ENCODE measurements around the gene FAM193B. TPM values are rescaled to one million over a fixed set of nuclear protein-coding genes. Genes with fewer than 3 reads are reported as not detected.

The FAM193B gene
- total RNA-seq, 1 experiment from 2014 or later = 58.5 TPM

GRCh38 chr5:177496070-177496726, 58.2 kb downstream of the FAM193B start:
- no peaks in the 10 kb centered on the region for H3K9me3 ChIP-seq (ENCODE audit: control insufficient read depth, insufficient read depth, low read depth, low read length)
- peak overlapping the region; percentile 70 for H3K27ac ChIP-seq (ENCODE audit: low read length)
- POLR2A ChIA-PET = no interaction called here
- TF ChIP-seq POLR2AphosphoS5 (IDR thresholded peaks at IDR 0.05; ENCODE audit: low read depth, low read length) (no peak), REST (IDR thresholded peaks at IDR 0.05; ENCODE audit: insufficient read depth in 1 of 2, low read depth in 2 of 2, low read length in 1 of 2) (no peak), CTCF (IDR thresholded peaks at IDR 0.05) (peak; percentile 64), TCF7L2 (IDR thresholded peaks at IDR 0.05; ENCODE audit: low read depth, low read length) (no peak)
- intact Hi-C loops (cut with micrococcal nuclease; ENCODE audit: unreplicated experiment) = loop anchor here (5.0 kb wide), 1 partner anchor 104 kb away; no protein-coding TSS in a partner anchor
- in situ Hi-C loops (cut with HindIII; ENCODE audit: low pct_unique_long_range_greater_than_20kb, low sequenced_read_pairs) = no loop called here
- CTCF ChIA-PET = interaction anchor here (0.7 to 1.6 kb wide), 2 partner anchors 12 to 114 kb away, joined by 3 read pairs; no protein-coding TSS in a partner anchor
- peak overlapping the region; percentile 56 to 63 for H3K4me3 ChIP-seq (ENCODE audit: low read depth in 2 of 2, low read length in 2 of 2)
- DNase-seq (ENCODE audit: low read depth, low spot score) (no peak), ATAC-seq (peak; percentile 52)
- peaks cover 31% of the 10 kb centered on the region for H3K4me1 ChIP-seq (ENCODE audit: control insufficient read depth, insufficient read depth, low read length)
- H3K27me3 ChIP-seq (ENCODE audit: control insufficient read depth, insufficient read depth, low read length) = no peaks in the 10 kb centered on the region
- BruUV-seq (replicated peaks) = no TSS peak
- H3K36me3 ChIP-seq (ENCODE audit: control insufficient read depth, insufficient read depth, low read length) = no peaks in the 10 kb centered on the region; the same call in 1 of the 2 replicates

GRCh38 chr5:177495243-177496060, 58.9 kb downstream of the FAM193B start:
- Histone ChIP-seq H3K27ac (ENCODE audit: low read length) (peak overlapping the region; percentile 70; the same call in 1 of the 2 replicates), H3K27me3 (ENCODE audit: control insufficient read depth, insufficient read depth, low read length) (no peaks in the 10 kb centered on the region), H3K4me1 (ENCODE audit: control insufficient read depth, insufficient read depth, low read length) (peaks cover 31% of the 10 kb centered on the region), H3K36me3 (ENCODE audit: control insufficient read depth, insufficient read depth, low read length) (no peaks in the 10 kb centered on the region; the same call in 1 of the 2 replicates), H3K9me3 (ENCODE audit: control insufficient read depth, insufficient read depth, low read depth, low read length) (no peaks in the 10 kb centered on the region), H3K4me3 (ENCODE audit: low read depth in 2 of 2, low read length in 2 of 2) (peak overlapping the region; percentile 56 to 63; a peak in 3 of 4 replicates)
- ChIA-PET POLR2A (no interaction called here), CTCF (interaction anchor here (0.6 to 1.6 kb wide), 4 partner anchors 12 to 115 kb away, joined by 3 to 5 read pairs (median 3); no protein-coding TSS in a partner anchor)
- BruUV-seq (replicated peaks) = TSS peak; percentile 80
- DNase-seq (ENCODE audit: low read depth, low spot score) (no peak), ATAC-seq (no peak)
- in situ Hi-C loops (cut with HindIII; ENCODE audit: low pct_unique_long_range_greater_than_20kb, low sequenced_read_pairs) = no loop called here
- intact Hi-C loops (cut with micrococcal nuclease; ENCODE audit: unreplicated experiment) = loop anchor here (5.0 kb wide), 1 partner anchor 103 kb away; no protein-coding TSS in a partner anchor
- TF ChIP-seq SIN3A (IDR thresholded peaks at IDR 0.05; ENCODE audit: borderline replicate concordance, insufficient read depth, low read depth, low read length) (no peak), TCF7L2 (IDR thresholded peaks at IDR 0.05; ENCODE audit: low read depth, low read length) (no peak), CTCF (IDR thresholded peaks at IDR 0.05) (no peak; the same call in 1 of the 2 replicates), POLR2AphosphoS5 (IDR thresholded peaks at IDR 0.05; ENCODE audit: low read depth, low read length) (no peak), REST (IDR thresholded peaks at IDR 0.05; ENCODE audit: insufficient read depth in 1 of 2, low read depth in 2 of 2, low read length in 1 of 2) (no peak)

Data from Panc1 (cell line).